CD4-positive, alpha-beta T cell treated with Interleukin-10 for 1 hour (primary cell): Measurements from ENCODE around the gene GPR176.
"Not testable (repeated sequence)": the region's sequence is repeated elsewhere in the genome, so short reads cannot be mapped to it uniquely, and the experiment has no call there.

Source experiments
- DNase-seq: peaks from one replicate; pipeline ENCODE4 v3.0.0-alpha.2; 2020

The GPR176 gene

GRCh38 chr15:39935241-39935640, 15.2 kb upstream of the GPR176 start:
- no peak for DNase-seq

GRCh38 chr15:39934397-39935071, 14.5 kb upstream of the GPR176 start:
- DNase-seq = no peak

- no peak for DNase-seq
These were observed 11.5 kb upstream of the GPR176 start for GRCh38 chr15:39931615-39932014.

GRCh38 chr15:39926526-39926925, 6.5 kb upstream of the GPR176 start:
- DNase-seq = no peak

- DNase-seq = no peak
These were observed 5.2 kb upstream of the GPR176 start for GRCh38 chr15:39925112-39925842.

GRCh38 chr15:39924437-39924836, 4.4 kb upstream of the GPR176 start:
- no peak for DNase-seq

GRCh38 chr15:39922462-39923092, 2.5 kb upstream of the GPR176 start:
- DNase-seq = no peak

GRCh38 chr15:39921274-39921638, 1.2 kb upstream of the GPR176 start:
- DNase-seq = no peak

- peak; percentile 76 for DNase-seq
These were observed 626 bp upstream of the GPR176 start for GRCh38 chr15:39920510-39921273.

- no peak for DNase-seq
These were observed 687 bp downstream of the GPR176 start for GRCh38 chr15:39919411-39919747.

GRCh38 chr15:39918688-39919385, 1.2 kb downstream of the GPR176 start:
- no peak for DNase-seq

GRCh38 chr15:39914977-39915376, 5.1 kb downstream of the GPR176 start:
- DNase-seq = no peak

- DNase-seq = no peak
These were observed 11.1 kb downstream of the GPR176 start for GRCh38 chr15:39909007-39909406.

- DNase-seq = no peak
These were observed 11.9 kb downstream of the GPR176 start for GRCh38 chr15:39908186-39908585.

- DNase-seq = no peak
These were observed 12.8 kb downstream of the GPR176 start for GRCh38 chr15:39907216-39907615.

GRCh38 chr15:39904115-39904514, 16.0 kb downstream of the GPR176 start:
- DNase-seq = no peak

GRCh38 chr15:39898317-39898716, 21.7 kb downstream of the GPR176 start:
- DNase-seq = no peak

GRCh38 chr15:39896846-39897245, 23.2 kb downstream of the GPR176 start:
- no peak for DNase-seq

- DNase-seq = no peak
These were observed 24.0 kb downstream of the GPR176 start for GRCh38 chr15:39896101-39896500.

GRCh38 chr15:39893051-39893450, 27.0 kb downstream of the GPR176 start:
- DNase-seq = not testable (repeated sequence)

- DNase-seq = no peak
These were observed 27.6 kb downstream of the GPR176 start for GRCh38 chr15:39892418-39892817.

GRCh38 chr15:39890621-39891020, 29.4 kb downstream of the GPR176 start:
- DNase-seq = no peak

GRCh38 chr15:39889601-39890000, 30.5 kb downstream of the GPR176 start:
- no peak for DNase-seq
